ENCODE data around the gene SATB2.

The SATB2 gene

DNA sequence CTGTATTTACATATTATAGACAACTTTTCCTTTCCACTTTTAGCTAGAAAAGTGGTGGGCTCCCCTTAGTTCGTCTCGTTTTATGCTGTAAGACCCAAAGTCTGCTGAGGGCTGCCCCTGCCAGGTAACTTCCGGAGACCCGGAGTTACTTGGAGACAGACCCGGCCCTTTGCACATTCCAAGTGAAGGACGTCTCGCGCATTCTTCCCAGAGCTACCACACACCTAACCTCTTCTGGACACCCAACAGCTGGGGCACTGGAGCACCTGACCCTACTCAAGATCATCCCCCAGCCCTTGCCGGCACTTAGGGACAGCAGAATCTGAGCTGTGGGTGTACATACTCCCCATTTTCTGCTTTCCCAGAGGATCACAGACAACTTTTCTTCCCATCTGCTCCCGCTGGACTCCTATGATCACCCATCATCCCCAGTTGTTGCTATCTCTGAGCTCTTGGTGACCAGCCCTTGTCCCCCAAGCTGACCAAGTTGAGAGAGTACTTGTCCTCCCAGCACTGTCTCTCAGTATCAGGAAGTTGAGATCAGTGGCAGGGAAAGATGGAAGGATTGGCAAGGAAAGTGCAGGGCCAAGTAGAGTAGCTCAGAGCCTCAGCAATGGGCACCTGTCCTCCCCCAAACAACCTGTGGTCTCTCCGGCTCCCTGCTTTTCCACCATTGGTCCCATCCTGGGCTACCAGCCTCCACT, 8.4 kb upstream of the SATB2 start:
- no peak for DNase-seq (ENCODE audit: low read depth)

DNA sequence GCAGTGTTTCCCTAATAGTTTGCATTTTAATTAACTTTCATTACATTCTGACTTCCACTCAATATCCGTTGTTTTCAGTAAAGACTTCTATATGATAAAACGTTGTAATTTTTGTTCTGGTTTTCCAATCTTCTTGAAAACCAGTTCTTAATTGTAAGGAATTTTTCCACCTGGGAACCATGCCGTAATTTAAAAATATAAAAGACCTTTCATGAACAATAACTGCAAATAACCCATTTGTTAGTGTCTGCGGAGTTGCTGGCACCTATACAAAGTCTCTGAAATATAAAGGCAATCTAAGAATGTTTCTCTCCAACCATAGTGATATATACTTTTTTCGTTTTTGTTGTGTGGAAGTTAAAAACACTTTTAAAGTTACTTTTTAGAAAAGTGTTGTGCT, 7.7 kb upstream of the SATB2 start:
- DNase-seq (ENCODE audit: low read depth): no peak

DNA sequence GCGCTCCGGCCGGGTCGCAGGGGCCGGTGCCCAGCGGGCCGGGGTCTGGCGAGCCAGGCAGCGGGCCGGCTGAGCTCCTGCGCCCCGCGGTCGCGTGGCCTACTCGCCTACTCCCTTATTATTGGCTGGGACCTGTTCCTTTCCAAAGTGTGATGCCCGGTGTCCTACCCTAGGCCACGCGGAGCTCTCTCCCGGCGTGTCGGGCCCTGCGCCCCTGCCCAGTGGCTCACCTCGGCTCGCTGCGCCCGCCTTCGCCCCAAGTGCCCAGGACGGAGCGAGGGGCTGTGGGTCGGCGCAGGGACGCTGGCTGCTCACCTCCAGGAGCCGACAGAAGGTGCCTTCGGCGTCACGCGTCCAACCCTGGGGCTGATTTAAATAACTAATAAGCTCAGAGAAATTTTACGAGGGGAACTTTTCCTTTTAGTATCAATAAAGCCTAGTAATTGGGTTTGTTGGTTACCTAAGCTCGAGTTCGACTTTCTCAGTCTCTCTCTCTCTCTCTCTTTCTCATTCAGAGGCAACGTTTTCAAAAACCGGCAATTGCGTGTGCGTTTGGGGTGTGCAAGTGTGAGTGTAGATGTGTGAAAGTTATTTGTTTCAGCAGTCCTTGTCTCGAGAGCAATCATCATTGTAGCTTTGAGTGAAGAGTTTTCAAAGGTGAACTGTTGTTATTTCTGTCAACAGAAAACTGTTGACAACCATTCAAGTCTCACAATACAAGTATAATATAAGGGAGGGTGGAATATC, 7.0 kb upstream of the SATB2 start:
- DNase-seq (ENCODE audit: low read depth): no peak

DNA sequence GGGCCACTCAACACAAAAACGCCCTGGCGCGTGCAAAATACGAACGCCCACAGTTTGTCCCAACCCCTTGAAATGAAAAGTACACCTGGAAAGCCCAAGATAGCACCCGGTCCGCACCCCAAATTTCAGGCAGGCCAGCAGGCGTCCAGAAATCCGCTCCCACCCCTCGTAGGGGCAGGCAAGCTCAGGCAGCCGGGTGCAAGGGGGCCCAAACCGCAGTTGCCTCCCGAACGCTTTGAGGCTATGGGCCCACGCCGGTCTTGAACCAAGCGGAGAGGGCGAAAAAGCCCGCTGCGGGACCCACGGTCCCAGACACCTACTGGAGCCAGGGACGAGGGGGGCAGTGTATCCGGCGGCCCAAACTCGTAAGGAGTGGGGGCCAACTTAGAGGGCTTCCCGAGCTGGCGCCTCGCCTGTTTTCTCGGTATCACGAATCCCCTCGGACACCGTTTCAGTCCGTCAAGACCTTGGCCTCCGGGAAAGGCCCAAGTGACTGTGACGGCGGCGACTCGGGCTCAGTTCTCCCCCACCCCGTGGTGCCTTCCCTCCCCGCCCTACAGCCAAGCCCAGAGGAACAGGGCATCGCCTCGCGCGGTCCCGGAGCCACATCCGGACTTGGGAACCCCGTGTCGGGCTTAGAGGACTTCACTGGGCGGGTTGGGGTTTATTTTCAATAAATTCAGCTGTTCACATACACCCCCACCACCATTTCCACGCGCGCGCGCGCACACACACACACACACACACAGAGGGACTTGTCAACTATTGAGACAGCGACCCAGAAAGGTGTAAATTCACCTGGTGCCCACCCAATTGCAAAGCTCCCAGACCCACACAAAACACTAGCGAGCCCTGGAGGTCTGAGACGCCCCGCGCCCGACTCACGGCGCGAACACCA, 6.2 kb upstream of the SATB2 start:
- DNase-seq (ENCODE audit: low read depth): no peak

DNA sequence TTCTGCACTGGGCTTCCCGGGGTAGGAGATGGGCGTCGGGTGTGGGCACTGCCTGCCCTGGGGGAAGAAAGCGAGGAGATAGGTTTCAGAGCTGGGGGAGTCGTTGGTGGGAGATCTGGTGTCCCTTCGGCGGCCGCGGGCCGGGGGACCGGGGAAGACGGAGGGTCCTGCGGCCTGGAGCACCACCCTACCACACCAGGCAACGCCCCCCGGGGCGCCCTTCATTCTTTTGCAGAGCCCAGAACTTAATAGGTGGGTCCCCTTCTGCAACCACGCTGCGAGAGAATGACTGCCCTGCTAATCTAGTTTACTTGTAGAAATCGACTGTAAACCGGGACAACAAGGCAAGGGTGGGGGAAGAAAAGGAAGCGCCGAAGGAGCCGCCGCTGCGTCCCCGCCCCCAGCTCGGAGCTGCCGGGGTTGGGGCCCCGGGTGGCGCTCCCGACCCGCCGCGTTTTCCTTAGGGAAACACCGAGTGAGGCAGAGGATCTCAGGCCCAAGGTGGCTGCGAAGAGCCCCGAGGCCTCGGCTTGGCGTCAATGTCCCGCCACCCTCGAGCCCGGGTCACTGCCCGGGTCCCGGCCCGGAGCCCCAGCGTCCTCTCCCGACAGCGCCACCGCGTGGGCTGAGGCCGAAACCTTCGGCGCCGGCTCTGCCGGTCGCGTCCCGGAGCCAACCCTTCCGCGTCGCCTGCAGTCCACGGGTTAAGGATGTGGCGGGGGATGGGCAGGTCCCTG, 5.4 kb upstream of the SATB2 start:
- DNase-seq (ENCODE audit: low read depth): no peak

DNA sequence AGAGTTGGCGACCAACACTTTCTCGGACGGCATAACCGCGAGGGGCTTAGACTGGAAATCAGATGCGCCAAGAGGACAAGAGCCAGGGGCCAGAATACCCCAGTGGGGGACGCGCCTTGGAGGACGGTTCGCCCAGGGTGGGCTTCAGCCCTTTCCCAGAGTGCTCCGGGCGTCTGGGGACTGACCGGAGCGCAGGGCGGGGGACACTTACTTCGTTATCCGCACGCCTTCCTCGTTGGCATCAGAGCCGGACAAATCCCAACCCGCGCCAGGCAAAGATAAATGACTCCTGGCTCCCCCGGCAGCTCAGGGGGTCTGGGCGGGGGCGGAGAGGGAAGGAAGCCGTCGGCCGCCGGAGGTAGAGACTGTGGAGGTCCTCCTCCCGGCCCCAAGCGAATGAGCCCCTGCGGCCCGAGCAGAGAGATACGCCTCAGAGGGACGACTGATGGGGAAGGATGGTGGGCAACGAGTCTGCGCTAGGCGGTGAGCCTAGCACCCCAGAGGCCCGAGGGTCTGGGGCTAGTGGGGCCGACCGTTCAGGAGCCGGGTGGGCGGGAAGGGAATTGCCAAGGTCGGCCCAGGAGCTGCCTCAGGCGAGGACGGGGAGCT, 4.7 kb upstream of the SATB2 start:
- no peak for DNase-seq (ENCODE audit: low read depth)

DNA sequence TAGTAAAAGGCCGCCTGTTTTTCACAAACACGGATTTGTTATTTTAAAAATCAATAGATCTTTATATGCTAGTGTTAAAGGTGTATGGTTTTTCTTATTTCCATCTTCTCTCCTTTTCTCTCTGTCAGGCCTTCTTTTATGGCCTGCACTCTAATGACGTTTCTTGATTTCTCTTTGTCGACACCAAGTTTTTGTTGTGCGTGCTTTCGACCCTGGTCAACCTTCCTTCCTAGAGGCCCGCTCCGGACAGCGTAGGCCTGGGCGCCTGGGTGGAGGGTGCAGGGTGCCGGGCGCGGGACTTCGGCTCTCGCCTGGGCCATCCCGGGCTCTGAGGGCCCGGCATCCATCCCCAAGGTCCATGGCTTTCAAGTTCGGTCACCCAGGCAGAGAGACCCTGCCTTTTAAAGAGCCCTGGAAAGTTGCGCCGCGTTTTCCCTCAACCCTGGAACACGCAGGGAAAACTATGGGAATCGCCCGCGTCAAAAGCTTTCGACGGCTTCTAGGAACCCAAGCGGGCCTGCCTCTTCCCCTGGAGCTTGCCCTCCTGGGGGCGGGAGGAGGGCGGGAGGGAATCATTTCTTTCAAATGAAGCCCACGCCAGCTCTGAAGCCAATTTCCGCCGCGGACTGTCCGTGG, 4.1 kb upstream of the SATB2 start:
- DNase-seq (ENCODE audit: low read depth): no peak

DNA sequence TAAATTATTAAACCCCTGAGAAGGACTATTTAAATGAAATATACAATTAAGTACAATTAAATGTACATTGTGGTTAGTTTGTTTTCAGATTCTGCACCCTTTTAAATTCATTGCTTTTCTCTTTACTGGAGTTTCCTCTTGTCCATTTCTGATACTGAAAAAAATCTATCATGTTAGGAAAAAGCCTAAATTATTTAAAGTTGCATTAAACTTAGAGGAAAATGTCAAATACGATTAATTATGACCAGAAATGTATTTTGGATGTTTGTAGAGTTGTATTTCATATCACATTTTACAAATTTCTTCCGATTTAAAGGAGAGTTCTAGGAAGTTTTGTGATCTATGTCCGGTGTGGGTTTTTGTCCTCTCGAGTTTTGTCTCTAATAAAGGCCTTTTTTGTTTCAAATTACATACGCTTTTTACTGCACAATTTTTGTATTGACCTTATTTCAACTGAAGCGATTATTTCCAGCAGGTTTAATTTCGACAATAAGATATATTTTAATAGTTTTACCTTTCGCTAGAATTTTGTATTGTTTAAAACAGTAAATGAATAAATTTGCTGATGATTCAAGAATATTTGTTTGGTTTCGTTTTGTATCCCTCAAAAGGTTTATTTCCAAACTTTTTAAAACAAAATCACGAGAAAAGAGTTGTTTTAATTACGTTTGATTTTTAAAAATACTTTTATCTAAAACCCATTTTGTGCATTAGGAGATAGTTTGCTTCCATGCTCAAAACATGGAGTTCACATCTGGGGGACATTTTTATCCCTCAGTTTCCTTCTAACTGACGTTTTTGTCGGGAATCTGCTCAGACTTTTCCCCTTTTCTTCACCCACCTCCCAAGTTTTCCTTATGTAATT, 3.3 kb upstream of the SATB2 start:
- DNase-seq (ENCODE audit: low read depth): no peak

DNA sequence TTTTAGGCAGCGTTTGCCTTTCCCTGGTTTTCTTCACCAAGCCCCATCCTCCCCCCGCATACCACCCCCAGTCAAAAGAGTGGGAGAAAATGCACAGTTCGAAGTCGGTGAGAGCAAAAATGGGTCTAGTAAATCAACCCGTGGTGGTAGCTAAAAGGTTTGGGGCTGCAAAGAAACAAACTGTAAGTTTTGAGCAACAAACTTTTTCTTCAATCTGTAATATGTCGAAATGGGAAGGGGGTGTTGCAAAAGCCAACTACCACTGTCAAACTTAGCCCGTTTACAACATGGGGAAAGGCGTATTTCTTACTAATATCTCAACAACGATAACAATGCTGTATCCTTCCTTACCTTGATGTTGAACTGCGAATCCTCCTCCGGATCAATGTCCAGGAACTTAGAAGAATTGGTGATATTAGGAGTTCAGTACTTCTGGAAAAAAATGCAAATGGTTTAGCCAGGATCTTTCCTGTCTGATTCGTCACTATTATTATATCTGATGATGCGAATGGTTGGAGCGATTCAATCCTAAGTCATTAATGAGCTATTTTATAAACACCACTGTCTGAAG, 2.4 kb upstream of the SATB2 start:
- DNase-seq (ENCODE audit: low read depth): no peak

DNA sequence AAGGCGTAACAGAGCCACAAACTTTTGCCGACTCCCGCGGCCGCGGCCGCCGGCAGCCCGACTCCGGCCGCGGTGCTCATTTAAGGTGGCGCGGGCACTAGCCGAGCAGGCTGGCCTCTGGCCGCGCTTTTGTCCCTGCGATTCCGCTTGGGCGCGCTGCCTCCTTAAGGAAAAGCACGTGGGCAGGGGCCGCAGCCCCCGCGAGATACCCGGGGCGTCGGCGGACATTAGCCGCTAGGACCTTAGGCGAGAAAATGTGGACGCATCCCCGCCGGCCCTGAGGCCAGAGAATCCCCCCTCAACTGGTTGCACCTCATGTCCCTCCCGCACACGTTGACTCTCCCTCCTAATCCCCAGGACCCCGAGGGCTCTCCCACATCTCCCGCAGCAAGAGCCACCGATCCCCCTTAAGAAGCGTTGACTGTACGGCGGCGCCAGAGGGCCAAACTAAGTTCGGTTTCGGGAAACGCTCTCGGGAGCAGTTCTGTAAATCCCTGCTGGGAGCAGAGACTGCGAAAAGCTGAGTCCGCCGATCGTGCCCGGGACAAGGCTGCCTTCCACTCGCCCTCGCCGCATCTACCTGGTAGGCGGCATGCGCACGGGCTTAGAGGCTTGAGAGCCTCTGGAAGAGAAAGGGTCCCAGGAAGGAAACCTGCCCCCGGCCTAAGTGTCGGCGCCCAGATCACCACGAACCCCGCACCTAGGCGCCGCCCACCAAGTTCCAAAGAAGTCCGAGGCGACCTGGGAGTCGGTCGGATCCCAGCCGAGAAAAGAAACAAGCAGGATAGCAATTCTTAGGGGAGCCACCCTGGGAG, 1.8 kb upstream of the SATB2 start:
- peak; percentile 79 for DNase-seq (ENCODE audit: low read depth)

DNA sequence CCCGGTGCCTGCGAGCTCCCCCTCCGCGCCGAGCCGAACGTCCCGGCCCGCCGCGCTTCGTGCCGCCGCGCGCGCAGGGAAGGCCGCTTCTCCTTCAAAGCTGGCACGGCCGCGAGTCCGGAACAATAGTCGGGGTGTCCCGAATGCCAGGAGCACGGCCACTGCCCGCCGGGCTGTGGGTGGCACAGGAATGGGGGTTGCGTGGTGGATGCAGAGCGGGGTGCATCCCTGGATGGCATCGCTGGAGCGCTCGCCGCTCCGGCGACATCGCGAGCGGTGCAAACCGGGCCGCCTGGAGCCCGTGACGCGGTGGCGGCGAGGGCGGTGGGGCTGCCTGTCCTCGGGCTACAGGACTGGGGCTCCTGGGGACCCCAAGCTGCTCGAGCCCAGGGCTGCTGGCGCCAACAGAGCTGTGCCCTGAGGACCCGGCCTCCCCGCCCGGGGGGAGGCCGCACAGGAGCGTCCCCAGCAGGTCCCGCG, 1.1 kb upstream of the SATB2 start:
- no peak for DNase-seq (ENCODE audit: low read depth)

DNA sequence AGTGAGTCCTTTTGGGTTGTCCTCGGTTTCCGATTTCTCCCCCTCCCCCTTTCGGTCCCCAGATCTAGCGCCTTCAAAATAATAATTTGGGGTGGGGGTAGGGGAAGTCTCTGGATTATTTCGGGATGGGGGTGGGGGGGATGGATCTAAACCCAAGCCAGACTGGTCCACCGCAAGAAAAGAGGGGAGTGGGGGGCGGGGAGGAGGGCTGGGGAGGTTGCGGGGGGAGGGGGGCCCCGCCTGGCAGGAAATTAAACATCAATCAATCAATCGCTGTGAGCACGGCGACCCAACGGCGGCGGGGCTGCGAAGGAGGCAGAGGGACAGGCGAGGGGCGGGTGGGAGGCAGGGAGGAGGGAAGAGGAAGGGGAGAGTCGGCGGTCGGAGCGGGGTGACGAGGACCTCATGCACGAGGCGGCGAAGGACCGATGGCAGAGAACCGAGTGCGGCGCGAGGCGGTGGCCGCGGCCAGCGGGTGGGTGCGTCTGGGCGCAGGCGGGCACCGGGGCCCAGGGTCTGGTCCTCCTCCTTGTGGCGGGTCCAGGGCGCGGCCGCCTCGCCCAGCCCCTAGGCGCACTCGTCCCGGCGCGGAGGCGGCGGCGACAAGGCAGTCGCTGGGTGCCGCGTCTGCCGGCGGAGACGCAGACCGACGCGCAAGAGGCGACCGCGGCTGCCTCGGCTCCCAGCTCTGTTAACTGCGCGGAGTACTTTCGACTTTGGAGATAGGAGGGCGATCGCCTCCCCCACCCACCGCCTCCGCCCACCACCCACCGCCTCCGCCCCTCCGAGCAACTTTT, 468 bp upstream of the SATB2 start:
- no peak for DNase-seq (ENCODE audit: low read depth)

DNA sequence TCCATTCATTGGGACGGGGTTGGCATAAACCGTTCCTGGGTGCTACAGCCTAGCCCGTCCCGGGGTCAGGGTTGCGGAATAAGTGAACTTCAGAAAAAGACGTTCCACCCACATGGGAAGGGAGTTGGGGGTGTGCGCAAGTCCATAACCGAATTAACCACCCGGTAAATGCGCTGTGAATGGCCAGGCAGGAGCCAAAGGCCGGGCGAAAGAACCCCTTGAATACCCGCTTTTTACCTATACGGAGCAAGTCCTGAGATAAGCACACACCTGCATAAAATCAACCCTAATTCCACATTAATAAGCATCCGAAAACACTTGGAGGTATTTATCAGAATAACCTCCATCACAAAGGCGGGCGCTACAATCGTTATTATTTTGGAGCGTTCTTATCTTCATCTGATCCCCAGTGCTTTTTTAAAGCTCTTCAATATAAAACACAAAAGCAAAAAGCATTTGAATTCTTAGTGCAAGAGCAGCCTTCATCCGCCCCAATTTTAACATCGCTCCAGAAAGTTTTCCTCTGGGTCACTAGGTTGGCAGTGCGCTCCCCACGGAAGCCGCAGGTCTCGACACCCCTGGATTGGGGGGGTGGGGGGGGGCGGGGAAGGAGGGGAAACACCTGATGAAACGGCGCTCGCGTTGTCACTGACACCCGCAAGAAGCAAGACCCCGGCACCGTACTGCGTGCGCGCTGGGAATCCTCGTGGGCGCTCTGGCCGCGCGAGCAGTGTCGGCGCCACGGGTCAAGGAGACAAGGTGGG, 1.2 kb downstream of the SATB2 start:
- DNase-seq (ENCODE audit: low read depth): no peak

DNA sequence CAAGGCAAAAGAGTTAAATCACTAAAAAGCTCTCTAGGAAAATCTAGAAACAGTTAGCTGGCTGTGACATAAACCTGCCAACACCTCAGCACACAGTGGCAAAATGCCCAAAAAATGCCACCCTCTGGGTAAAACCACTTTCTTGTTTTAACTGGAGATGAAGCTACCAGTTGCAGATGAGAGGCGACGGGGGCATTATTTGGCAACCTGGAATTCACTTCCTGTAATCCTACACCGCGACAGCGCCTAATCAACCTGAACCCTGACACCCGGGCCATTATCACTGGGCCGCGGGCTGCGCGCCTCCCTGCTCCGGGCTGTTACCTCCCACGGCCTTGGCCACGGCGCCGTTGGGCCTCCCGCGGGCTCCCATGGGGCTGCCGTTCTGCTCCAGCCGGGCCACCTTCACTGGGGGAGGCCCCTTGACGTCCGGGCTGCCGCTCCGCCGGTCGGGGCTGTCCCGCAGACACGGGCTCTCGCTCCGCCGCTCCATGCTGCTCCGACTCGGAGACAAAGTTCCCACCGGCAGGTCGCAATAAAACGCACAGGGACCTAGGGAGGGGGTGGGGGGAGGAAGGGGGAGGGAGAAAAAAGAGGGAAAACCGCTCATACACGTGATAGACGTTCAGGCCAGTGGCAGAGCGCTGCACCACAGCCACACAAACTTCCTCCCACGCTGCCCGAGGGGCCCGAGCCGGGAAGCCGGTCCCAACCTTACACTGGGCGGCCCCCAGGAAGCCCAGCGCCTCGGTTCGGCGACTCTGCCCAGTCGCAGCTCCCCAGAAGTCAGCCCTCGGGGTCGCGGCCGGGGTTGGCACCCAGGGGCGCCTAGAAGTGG, 2.0 kb downstream of the SATB2 start:
- no peak for DNase-seq (ENCODE audit: low read depth)

DNA sequence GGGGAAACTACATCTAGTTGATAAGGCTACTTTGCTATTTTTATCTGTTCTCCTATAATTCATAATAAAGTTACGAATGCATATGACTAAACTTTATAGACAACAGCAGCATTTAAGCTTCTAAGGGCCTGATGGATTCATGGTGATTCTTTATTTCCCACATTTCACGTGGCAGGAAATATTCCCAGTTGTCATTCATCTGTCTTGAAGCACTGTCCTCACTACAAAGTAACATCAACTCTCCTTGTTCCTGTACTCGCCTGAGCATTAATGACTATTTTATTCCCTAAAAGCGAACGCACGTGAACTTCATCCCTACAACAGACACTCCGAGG, 2.6 kb downstream of the SATB2 start:
- DNase-seq (ENCODE audit: low read depth): no peak

DNA sequence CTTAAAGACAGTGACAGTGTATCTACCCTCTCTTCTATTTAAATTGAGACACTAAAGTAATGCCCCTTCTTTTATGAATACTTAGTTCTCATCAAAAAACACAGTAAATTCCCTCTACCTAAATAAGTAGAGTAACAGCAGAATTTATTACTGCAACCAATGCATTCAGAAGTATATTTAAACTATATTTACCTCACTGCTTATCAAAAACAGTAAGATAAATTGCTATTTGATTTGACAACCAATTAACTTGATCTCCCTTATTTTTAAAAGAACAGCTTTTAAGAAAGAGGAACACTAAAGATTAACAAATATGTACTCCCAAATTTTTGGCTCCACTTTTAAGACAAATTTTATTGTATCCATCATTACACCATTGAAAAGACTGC, 4.8 kb downstream of the SATB2 start:
- DNase-seq (ENCODE audit: low read depth): no peak
